ENCODE data around the gene EIF4E2.

- TF ChIP-seq CTCF (IDR thresholded peaks at IDR 0.05), result no peak
- TF ChIP-seq POLR2A (IDR thresholded peaks at IDR 0.05), result no peak
- no peak for TF ChIP-seq EP300 (IDR thresholded peaks at IDR 0.05)
Observed at GRCh38 chr2:232543491-232543890, 7.0 kb upstream of the EIF4E2 start.

Measured in tibial nerve (tissue), 4 donors.